GM12875 (cell line): ENCODE data around the gene ZFYVE28.

Experiments used
- H3K4me3 ChIP-seq: one replicate; pipeline ENCODE4 v1.5.1; 2011; ENCODE audit warnings: low read depth, low read length, control low read depth
- TF ChIP-seq, protein P1 (sequence below): IDR thresholded peaks from 2 replicates; pipeline ENCODE4 v1.5.1; 2011; ENCODE audit warnings: low read depth, mild to moderate bottlenecking, control low read depth, inconsistent platforms, low read length, moderate library complexity, borderline replicate concordance; ENCODE audit not compliant: insufficient read depth

Gene ZFYVE28

DNA sequence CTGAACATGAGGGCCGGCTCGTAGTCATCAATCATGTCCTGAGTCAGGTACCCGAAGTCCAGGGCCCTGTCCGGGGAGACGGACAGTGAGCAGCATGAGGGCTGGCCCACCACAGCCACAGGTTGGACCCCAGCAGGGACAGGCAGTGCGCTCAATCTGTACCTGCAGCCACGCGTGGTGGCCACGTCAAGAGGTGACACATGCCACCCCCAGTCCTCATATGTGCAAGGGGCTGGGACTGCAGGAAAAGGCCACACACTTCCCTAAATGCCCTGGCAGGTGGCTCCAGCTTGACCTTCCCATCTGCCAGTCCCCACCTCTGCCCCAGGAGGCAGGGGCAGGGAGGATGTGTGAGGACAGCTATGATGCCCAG lies 82.7 kb downstream of the ZFYVE28 start:
- no peak overlapping the region for H3K4me3 ChIP-seq
- TF ChIP-seq, protein P1, sequence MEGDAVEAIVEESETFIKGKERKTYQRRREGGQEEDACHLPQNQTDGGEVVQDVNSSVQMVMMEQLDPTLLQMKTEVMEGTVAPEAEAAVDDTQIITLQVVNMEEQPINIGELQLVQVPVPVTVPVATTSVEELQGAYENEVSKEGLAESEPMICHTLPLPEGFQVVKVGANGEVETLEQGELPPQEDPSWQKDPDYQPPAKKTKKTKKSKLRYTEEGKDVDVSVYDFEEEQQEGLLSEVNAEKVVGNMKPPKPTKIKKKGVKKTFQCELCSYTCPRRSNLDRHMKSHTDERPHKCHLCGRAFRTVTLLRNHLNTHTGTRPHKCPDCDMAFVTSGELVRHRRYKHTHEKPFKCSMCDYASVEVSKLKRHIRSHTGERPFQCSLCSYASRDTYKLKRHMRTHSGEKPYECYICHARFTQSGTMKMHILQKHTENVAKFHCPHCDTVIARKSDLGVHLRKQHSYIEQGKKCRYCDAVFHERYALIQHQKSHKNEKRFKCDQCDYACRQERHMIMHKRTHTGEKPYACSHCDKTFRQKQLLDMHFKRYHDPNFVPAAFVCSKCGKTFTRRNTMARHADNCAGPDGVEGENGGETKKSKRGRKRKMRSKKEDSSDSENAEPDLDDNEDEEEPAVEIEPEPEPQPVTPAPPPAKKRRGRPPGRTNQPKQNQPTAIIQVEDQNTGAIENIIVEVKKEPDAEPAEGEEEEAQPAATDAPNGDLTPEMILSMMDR = no peak

DNA sequence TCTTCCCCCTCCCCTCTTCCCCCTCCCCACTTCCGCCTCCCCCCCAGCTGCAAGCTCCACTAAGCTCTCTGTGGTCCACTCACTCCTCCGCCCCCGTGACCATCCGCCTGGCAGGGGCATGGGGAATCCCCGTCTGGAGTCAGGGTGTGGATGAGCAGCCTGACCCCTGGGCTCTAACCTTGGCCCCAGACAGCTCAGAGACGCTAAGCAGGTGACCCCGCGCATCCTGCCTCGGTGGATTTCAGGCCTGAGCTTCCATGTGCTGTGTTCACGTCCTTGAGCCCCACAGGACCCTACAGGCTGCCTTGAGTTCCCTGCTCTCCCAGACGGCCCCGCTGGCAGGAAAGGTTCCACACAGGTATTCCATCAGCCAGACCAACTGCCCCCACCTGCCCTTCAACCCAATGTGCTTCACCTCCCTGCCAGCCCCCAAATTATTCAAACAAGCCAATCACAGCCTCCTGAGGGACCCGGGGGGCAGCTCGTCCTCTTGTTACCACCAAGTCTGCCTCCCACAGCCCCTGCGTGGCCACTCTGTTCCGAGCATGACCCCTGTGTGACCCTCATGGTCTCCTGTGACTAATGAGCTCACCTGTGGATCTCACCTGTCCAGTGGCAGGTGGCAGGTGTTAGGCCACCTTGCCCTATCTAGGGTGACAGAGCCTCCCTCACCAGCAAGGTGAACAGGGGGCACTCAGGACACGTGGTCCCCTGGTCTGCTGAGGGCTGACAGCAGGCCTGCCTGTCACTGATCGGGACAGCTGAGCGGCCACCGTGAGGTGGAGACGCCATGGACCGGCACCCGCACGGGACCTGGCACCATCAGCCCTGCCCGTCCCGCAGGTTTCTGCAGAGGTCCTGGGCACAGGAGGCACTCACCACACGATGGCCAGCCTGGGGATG lies 83.4 kb downstream of the ZFYVE28 start:
- TF ChIP-seq, protein P1 = no peak
- H3K4me3 ChIP-seq = no peak overlapping the region

DNA sequence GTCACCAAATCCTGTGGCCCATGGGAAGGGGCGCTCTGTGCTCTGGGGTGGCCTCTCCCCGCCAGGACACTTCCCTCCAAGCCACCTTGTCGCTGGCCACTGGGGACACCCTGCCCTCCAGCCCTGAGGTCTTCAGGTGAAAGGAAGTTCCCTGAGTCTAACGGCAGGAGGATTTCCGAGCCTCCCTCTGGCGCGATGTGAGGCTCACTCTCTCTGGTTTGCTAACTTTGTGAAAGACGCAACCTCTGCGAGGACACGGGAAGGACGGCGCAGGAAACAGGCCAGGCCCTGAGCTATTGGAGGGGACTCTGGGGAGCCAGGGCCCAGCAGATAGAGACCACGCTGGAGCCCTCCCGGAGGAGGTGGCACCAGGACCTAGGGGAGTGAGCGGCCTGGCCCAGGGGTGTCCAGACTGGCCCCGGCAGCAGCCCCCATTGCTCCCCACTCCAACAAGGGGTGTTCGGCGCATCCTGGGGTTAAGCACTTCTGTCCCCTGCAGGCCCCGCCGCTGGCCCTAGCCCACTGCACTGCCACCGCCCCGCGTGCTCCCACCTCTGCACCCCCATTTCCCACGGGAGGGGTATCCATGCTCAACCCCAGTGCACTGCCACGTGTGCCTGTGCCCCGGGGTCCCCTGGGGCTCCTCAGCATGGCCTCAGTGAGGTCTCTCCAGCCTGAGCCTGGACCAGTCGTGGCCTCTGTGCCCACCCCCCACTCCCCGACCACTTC lies 84.4 kb downstream of the ZFYVE28 start:
- TF ChIP-seq, protein P1 = no peak
- H3K4me3 ChIP-seq = no peak overlapping the region

DNA sequence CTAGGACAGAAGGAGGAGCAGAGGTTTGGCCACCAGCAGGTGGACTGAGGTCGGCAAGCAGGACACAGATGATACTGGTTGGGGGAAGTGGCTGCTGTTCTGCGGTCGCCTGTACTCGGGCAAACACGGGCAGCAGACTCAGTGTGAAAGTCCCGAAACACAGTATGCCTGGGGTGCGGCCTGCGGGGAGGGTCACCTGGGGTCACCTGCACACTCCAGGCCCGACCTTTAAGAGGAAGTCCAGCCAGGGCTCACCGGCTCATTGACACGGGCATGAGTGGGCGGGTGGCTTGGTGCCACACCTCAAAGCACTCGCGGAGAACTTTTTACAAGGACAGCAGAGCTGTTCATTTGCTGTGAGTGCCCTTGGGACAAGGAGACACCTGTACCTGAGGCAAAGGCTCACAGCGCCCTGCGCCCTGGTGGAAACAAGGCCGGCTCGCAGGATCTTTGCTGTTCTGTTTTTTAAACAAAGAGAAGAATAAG lies 85.0 kb downstream of the ZFYVE28 start:
- TF ChIP-seq, protein P1 = no peak

DNA sequence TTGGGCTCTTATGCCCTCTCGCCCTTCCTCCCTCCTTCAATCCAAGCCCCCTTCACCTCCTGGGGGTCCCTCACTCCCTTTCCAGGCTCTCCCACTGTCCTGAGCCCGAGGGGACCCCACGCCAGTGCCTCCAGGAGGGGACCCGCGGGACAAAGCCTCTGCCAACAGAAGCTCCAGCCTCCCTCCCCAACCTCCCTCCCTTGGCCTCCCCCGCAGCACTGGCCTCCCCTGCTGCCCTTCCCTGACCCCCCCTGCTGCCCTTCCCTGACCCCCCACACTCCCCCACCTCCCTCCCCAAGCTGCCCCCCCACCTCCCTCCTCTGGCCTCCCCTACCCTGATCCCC lies 85.5 kb downstream of the ZFYVE28 start:
- H3K4me3 ChIP-seq = no peak overlapping the region
- TF ChIP-seq, protein P1 = no peak

More for the DNA sequence above, 85.0 kb downstream of the ZFYVE28 start:
- no peak overlapping the region for H3K4me3 ChIP-seq

DNA sequence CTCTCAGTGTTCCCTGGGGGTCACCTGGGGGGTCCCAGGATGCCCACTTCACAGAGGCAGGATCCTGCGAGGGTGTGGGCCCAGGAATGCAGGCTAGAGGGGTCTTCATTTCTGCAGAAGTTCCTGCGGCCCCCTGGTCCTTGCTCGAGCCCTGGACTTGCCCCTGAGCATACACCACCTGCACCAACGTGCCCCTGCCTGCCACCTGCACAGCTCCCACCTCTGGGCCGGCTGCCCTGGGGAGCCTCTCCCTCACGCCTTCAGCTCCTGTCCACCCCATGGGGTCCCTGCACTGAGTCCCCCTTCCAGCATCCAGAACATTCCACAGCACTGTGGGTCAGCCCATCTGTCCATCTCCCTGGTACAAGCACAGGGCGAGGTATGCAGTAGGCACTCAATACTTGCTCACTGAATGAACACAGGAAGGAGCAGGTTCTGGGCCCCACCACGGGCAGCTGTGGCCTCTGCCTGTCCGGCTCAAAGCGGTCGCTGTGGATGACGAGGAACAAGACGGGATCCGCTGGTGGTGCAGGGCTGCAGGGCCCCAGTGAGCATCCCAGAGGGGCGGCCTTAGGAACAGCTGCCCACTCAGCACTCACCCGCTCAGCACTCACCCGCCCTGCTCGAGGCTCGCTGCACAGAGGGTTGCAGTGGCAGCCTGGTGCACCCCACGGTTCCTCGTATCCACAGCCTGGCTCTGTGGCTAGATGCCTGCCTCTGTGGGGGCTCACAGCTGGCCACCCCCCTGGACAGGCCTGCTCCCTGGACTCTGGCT lies 86.1 kb downstream of the ZFYVE28 start:
- no peak overlapping the region for H3K4me3 ChIP-seq
- TF ChIP-seq, protein P1 = no peak
